Neural progenitor cell (in vitro differentiated cells): ENCODE results near the gene B4GALNT3. TPM values are rescaled to one million over a fixed set of nuclear protein-coding genes. Genes with fewer than 3 reads are reported as not detected.

Source experiments
- DNase-seq: peaks from one replicate; pipeline ENCODE4 v3.0.0-alpha.2; 2016; ENCODE audit warnings: low spot score
- H2AFZ ChIP-seq: fragments of 200-600 bp; sonication (generic); replicated peaks from 2 replicates; pipeline ENCODE4 v1.6.1; 2016; ENCODE audit warnings: antibody characterized with exemption
- H3F3A ChIP-seq: fragments of 200-600 bp; sonication (generic); 2 replicates; pipeline ENCODE4 v1.6.1; 2016; ENCODE audit warnings: antibody characterized with exemption, low read depth
- H3K27ac ChIP-seq: fragments of 200-600 bp; sonication (generic); 2 replicates; pipeline ENCODE4 v1.5.1; 2016; ENCODE audit warnings: mild to moderate bottlenecking
- H3K27me3 ChIP-seq: fragments of 200-600 bp; sonication (generic); 2 replicates; pipeline ENCODE4 v1.6.1; 2016; ENCODE audit warnings: mild to moderate bottlenecking, moderate library complexity
- H3K36me3 ChIP-seq: fragments of 200-600 bp; sonication (generic); 2 replicates; pipeline ENCODE4 v1.5.1; 2016
- H3K4me1 ChIP-seq: fragments of 200-600 bp; sonication (generic); 2 replicates; pipeline ENCODE4 v1.6.1; 2016; ENCODE audit warnings: mixed run types
- H3K4me2 ChIP-seq: fragments of 200-600 bp; sonication (generic); 2 replicates; pipeline ENCODE4 v1.6.1; 2016
- H3K4me3 ChIP-seq: fragments of 200-600 bp; sonication (generic); 2 replicates; pipeline ENCODE4 v1.5.1; 2016
- H3K79me2 ChIP-seq: fragments of 200-600 bp; sonication (generic); 2 replicates; pipeline ENCODE4 v1.6.1; 2016; ENCODE audit warnings: low read depth
- H3K9ac ChIP-seq: fragments of 200-600 bp; sonication (generic); 2 replicates; pipeline ENCODE4 v1.6.1; 2016
- H3K9me3 ChIP-seq: fragments of 200-600 bp; sonication (generic); 2 replicates; pipeline ENCODE4 v1.5.1; 2016; ENCODE audit warnings: low read depth
- H4K20me1 ChIP-seq: fragments of 200-600 bp; sonication (generic); 2 replicates; pipeline ENCODE4 v1.6.1; 2016; ENCODE audit warnings: low read depth
- H3K27ac Mint-ChIP-seq: 3 replicates; pipeline ENCODE4 v1.8.0; 2021; ENCODE audit warnings: mixed read lengths
- H3K27me3 Mint-ChIP-seq: 2 replicates; pipeline ENCODE4 v1.8.0; 2022; ENCODE audit warnings: low read depth, mild to moderate bottlenecking, inconsistent platforms, moderate library complexity, mixed read lengths; ENCODE audit not compliant: insufficient read depth
- H3K36me3 Mint-ChIP-seq: 3 replicates; pipeline ENCODE4 v1.8.0; 2021; ENCODE audit warnings: mixed read lengths
- H3K4me1 Mint-ChIP-seq: 3 replicates; pipeline ENCODE4 v1.8.0; 2021; ENCODE audit warnings: mixed read lengths
- H3K4me3 Mint-ChIP-seq: 3 replicates; pipeline ENCODE4 v1.8.0; 2021; ENCODE audit warnings: mild to moderate bottlenecking, moderate library complexity, mixed read lengths
- H3K9me3 Mint-ChIP-seq: 3 replicates; pipeline ENCODE4 v1.8.0; 2020; ENCODE audit warnings: mixed read lengths
- CTCF ChIP-seq: fragments of 200-600 bp; sonication (generic); IDR thresholded peaks from 2 replicates; pipeline ENCODE4 v1.5.1; 2017; ENCODE audit warnings: antibody characterized with exemption, mild to moderate bottlenecking
- EZH2 ChIP-seq: fragments of 200-600 bp; sonication (generic); IDR thresholded peaks from 2 replicates; pipeline ENCODE4 v1.6.1; 2017; ENCODE audit warnings: antibody characterized with exemption, mild to moderate bottlenecking, moderate library complexity
- EZH2phosphoT487 ChIP-seq: fragments of 200-600 bp; sonication (generic); IDR thresholded peaks from 2 replicates; pipeline ENCODE4 v1.6.1; 2017; ENCODE audit warnings: antibody characterized with exemption
- total RNA-seq: library from RNA; depleted of rRNA; stranded (reverse); fragments of >200 nt; gene quantifications from 2 replicates; pipeline ENCODE4 v1.2.3, GENCODE V29; 2015; ENCODE audit warnings: low replicate concordance

The B4GALNT3 gene
- total RNA-seq, 1 donor from 2014 or later: 29.0 TPM

GRCh38 chr12:556498-556897, 96.8 kb downstream of the B4GALNT3 start:
- Histone ChIP-seq H3K4me2 (no peak overlapping the region), H2AFZ (no peak overlapping the region), H3K4me3 (no peak overlapping the region), H3K27ac (no peak overlapping the region), H4K20me1 (no peaks in the 10 kb centered on the region), H3K9ac (no peak overlapping the region), H3K79me2 (no peaks in the 10 kb centered on the region), H3K4me1 (no peaks in the 10 kb centered on the region), H3K9me3 (no peaks in the 10 kb centered on the region), H3F3A (no peaks in the 10 kb centered on the region), H3K36me3 (no peaks in the 10 kb centered on the region), H3K27me3 (no peaks in the 10 kb centered on the region)
- Mint-ChIP-seq H3K27me3 (peaks cover 4% of the 10 kb centered on the region), H3K4me1 (peaks cover 16% of the 10 kb centered on the region), H3K9me3 (no peaks in the 10 kb centered on the region), H3K27ac (no peak overlapping the region), H3K36me3 (no peaks in the 10 kb centered on the region), H3K4me3 (no peak overlapping the region)
- TF ChIP-seq EZH2: no peak
- no peak for TF ChIP-seq EZH2phosphoT487
- no peak for TF ChIP-seq CTCF
- no peak for DNase-seq

- TF ChIP-seq CTCF (no peak), EZH2 (no peak), EZH2phosphoT487 (no peak)
- no peak overlapping the region for H3K27ac ChIP-seq
- DNase-seq: no peak
- H3K27me3 Mint-ChIP-seq: peaks cover 5% of the 10 kb centered on the region
- H3K4me3 ChIP-seq: no peak overlapping the region
- no peak overlapping the region for H3K4me3 Mint-ChIP-seq
- peak overlapping the region; percentile 59 for H3K27ac Mint-ChIP-seq
- no peaks in the 10 kb centered on the region for H3F3A ChIP-seq
- H3K27me3 ChIP-seq: no peaks in the 10 kb centered on the region
- no peaks in the 10 kb centered on the region for H3K4me1 ChIP-seq
- no peaks in the 10 kb centered on the region for H4K20me1 ChIP-seq
- H3K9me3 Mint-ChIP-seq: no peaks in the 10 kb centered on the region
- no peaks in the 10 kb centered on the region for H3K9me3 ChIP-seq
- H2AFZ ChIP-seq: no peak overlapping the region
- no peak overlapping the region for H3K9ac ChIP-seq
- H3K4me2 ChIP-seq: no peak overlapping the region
- H3K36me3 ChIP-seq: no peaks in the 10 kb centered on the region
- no peaks in the 10 kb centered on the region for H3K36me3 Mint-ChIP-seq
- no peaks in the 10 kb centered on the region for H3K79me2 ChIP-seq
- H3K4me1 Mint-ChIP-seq: peaks cover 16% of the 10 kb centered on the region
These were observed 98.8 kb downstream of the B4GALNT3 start for GRCh38 chr12:558580-558979.

GRCh38 chr12:559208-559905, 99.6 kb downstream of the B4GALNT3 start:
- Mint-ChIP-seq H3K4me1 (peaks cover 18% of the 10 kb centered on the region), H3K27me3 (peaks cover 4% of the 10 kb centered on the region), H3K4me3 (no peak overlapping the region), H3K36me3 (no peaks in the 10 kb centered on the region), H3K9me3 (no peaks in the 10 kb centered on the region), H3K27ac (peak overlapping the region; percentile 59)
- TF ChIP-seq CTCF (no peak), EZH2 (no peak), EZH2phosphoT487 (no peak)
- Histone ChIP-seq H3K4me2 (no peak overlapping the region), H4K20me1 (no peaks in the 10 kb centered on the region), H3K79me2 (no peaks in the 10 kb centered on the region), H3K9ac (no peak overlapping the region), H2AFZ (no peak overlapping the region), H3K9me3 (no peaks in the 10 kb centered on the region), H3K4me3 (no peak overlapping the region), H3K4me1 (no peaks in the 10 kb centered on the region), H3K27me3 (no peaks in the 10 kb centered on the region), H3K27ac (no peak overlapping the region), H3K36me3 (no peaks in the 10 kb centered on the region), H3F3A (no peaks in the 10 kb centered on the region)
- no peak for DNase-seq
